ENCODE measurements around the gene ARHGEF28. TPM values are rescaled to one million over a fixed set of nuclear protein-coding genes. Genes with fewer than 3 reads are reported as not detected.

ARHGEF28 gene
- total RNA-seq, 4 donors from 2014 or later: 12.7 to 31.2 (median 19.2) TPM

DNA sequence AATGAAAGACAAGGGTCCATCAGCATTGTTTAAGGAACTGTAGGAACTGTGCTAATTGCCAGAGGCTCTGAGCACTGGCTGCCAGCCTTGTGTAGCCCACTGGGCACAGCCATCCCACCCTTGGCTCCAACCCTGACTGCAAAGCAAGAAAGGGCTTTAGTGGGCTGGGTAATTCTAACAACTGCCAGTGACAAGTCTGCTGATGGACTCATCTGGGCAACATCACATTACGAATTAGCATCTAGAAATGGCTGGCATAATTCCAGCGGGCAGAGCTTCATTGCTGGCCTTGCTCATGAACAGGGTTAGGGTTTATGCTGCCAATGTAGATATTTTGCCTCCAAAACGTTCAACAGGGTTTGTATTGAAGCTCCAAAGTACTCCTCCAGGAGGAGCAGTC lies 326.9 kb downstream of the ARHGEF28 start:
- TF ChIP-seq, protein P1, sequence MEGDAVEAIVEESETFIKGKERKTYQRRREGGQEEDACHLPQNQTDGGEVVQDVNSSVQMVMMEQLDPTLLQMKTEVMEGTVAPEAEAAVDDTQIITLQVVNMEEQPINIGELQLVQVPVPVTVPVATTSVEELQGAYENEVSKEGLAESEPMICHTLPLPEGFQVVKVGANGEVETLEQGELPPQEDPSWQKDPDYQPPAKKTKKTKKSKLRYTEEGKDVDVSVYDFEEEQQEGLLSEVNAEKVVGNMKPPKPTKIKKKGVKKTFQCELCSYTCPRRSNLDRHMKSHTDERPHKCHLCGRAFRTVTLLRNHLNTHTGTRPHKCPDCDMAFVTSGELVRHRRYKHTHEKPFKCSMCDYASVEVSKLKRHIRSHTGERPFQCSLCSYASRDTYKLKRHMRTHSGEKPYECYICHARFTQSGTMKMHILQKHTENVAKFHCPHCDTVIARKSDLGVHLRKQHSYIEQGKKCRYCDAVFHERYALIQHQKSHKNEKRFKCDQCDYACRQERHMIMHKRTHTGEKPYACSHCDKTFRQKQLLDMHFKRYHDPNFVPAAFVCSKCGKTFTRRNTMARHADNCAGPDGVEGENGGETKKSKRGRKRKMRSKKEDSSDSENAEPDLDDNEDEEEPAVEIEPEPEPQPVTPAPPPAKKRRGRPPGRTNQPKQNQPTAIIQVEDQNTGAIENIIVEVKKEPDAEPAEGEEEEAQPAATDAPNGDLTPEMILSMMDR (IDR thresholded peaks at IDR 0.05): no peak
- TF ChIP-seq POLR2AphosphoS5 (IDR thresholded peaks at IDR 0.05): no peak
- TF ChIP-seq EP300 (IDR thresholded peaks at IDR 0.05): no peak
- no peak for TF ChIP-seq POLR2A (IDR thresholded peaks at IDR 0.05; ENCODE audit: low read depth)
- peak; percentile 68 for DNase-seq (ENCODE audit: extremely low spot score)
- Histone ChIP-seq H3K9me3 (no peaks in the 10 kb centered on the region), H3K27ac (replicated peaks in 1 of 4) (no peak overlapping the region), H3K4me3 (no peak overlapping the region), H3K27me3 (peaks cover 0 to 3% (median 0%) of the 10 kb centered on the region in 4 donors), H3K36me3 (no peaks in the 10 kb centered on the region), H3K4me1 (no peaks in the 10 kb centered on the region)
- intact Hi-C loops (cut with DNase I): no loop called here
- WGBS: 72% methylated on average over 3 of the region's 3 CpGs

DNA sequence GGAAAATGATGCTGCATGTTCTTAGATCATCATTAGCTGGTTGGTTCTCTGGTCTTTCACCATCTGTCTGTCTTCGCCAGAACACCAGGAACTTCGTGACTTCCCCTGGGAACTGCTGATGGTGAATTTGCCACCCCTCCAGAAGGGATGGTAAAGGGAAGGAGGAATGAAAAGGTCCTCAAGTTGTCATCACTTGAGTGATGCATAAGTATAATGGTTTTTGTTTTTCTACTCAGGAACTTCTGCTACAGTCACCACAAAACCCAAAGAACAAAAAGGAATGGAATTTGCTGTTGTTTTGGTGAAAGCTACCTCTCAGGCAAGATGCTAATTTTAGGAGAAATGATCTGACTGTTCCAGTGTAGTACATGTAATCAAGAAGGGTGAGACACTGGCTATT lies 328.4 kb downstream of the ARHGEF28 start:
- H3K36me3 ChIP-seq: no peaks in the 10 kb centered on the region
- H3K4me3 ChIP-seq: no peak overlapping the region
- no peak overlapping the region for H3K27ac ChIP-seq (replicated peaks in 1 of 4)
- H3K4me1 ChIP-seq: no peaks in the 10 kb centered on the region
- no peak for TF ChIP-seq POLR2AphosphoS5 (IDR thresholded peaks at IDR 0.05)
- TF ChIP-seq, protein P1 (IDR thresholded peaks at IDR 0.05): no peak
- TF ChIP-seq POLR2A (IDR thresholded peaks at IDR 0.05; ENCODE audit: low read depth): no peak
- TF ChIP-seq EP300 (IDR thresholded peaks at IDR 0.05): no peak
- H3K9me3 ChIP-seq: no peaks in the 10 kb centered on the region
- no peaks in the 10 kb centered on the region for H3K27me3 ChIP-seq
- WGBS: 95% methylated on average over 2 of the region's 2 CpGs
- intact Hi-C loops (cut with DNase I): no loop called here
- DNase-seq (ENCODE audit: extremely low spot score): no peak

DNA sequence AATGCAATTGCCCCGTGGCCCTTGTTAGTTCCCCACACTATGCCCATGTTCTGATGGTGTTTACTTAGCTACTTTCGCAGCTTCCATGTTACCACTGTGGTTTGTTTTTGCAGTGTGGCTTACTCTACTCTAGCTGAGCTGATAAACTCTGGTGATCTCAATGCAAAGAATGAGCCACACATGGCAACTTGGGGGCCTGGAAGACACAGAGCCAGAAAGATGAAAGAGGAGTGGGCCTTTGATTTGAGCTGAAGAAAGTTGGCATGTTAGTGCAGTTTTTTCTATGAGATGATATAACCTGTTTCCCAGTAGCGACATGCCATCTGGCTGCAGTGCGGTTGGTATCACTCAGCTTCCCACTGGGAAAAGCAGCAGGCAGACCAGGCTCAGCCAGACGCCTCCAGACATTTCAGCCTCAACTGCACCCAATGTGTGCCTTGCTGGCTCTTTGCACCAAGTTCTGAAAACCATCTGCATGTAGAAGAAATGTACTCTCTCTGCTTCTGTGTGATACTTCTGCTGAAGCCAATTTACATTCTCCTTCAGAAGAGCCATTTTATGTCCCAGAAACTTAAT lies 329.4 kb downstream of the ARHGEF28 start:
- Histone ChIP-seq H3K4me3 (no peak overlapping the region), H3K4me1 (no peaks in the 10 kb centered on the region), H3K27ac (replicated peaks in 1 of 4) (no peak overlapping the region), H3K36me3 (no peaks in the 10 kb centered on the region), H3K9me3 (no peaks in the 10 kb centered on the region), H3K27me3 (no peaks in the 10 kb centered on the region)
- 92% methylated on average over 5 of the region's 5 CpGs for WGBS
- TF ChIP-seq EP300 (IDR thresholded peaks at IDR 0.05) (no peak), POLR2AphosphoS5 (IDR thresholded peaks at IDR 0.05) (no peak), POLR2A (IDR thresholded peaks at IDR 0.05; ENCODE audit: low read depth) (no peak)
- TF ChIP-seq, protein P1 (IDR thresholded peaks at IDR 0.05): no peak
- DNase-seq (ENCODE audit: extremely low spot score): no peak
- intact Hi-C loops (cut with DNase I): no loop called here

DNA sequence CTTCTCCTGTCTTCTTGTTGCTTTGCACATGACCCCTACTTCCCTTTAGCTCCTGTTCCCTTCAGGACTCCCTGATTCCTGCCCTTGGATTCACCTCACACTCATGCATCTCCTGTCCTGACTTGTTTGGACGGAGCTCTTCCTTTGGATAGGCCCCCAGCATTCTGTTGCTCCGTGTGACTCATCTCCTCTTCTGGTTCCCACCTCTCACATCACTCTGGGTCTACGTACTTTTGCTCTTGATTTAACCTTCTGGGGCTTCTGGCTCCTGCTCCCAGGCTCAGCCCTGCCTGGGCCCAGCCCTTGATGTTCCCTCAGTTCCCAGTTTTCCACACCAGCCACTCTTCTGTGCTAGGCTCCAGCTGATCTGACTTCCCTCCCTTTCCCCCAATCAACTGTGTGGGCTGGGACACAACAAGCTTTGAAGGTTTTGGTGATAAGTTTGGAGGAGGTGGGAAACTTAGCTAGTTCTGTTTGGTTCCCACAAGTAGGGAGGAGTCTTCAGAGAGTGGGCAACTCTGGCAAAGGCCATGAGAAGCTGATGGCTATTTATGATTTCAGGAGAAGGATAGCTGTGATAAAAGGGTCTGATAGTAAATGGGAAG lies 331.5 kb downstream of the ARHGEF28 start:
- TF ChIP-seq EP300 (IDR thresholded peaks at IDR 0.05) (no peak), POLR2A (IDR thresholded peaks at IDR 0.05; ENCODE audit: low read depth) (no peak), POLR2AphosphoS5 (IDR thresholded peaks at IDR 0.05) (no peak)
- TF ChIP-seq, protein P1 (IDR thresholded peaks at IDR 0.05): no peak
- Histone ChIP-seq H3K4me3 (no peak overlapping the region), H3K9me3 (no peaks in the 10 kb centered on the region), H3K27ac (replicated peaks in 1 of 4) (no peak overlapping the region), H3K36me3 (no peaks in the 10 kb centered on the region), H3K27me3 (no peaks in the 10 kb centered on the region), H3K4me1 (no peaks in the 10 kb centered on the region)
- intact Hi-C loops (cut with DNase I): no loop called here
- no peak for DNase-seq (ENCODE audit: extremely low spot score)
- 71% methylated on average over 3 of the region's 3 CpGs for WGBS
